ENCODE measurements around the gene SSTR3. TPM values are rescaled to one million over a fixed set of nuclear protein-coding genes. Genes with fewer than 3 reads are reported as not detected.

The SSTR3 gene
- total and polyA plus RNA-seq, 10 of the 15 experiments (the other 5 are each of a cell fraction or from before 2014, with no cell fraction given): 0.03 to 4.5 (median 2.4) TPM

DNA sequence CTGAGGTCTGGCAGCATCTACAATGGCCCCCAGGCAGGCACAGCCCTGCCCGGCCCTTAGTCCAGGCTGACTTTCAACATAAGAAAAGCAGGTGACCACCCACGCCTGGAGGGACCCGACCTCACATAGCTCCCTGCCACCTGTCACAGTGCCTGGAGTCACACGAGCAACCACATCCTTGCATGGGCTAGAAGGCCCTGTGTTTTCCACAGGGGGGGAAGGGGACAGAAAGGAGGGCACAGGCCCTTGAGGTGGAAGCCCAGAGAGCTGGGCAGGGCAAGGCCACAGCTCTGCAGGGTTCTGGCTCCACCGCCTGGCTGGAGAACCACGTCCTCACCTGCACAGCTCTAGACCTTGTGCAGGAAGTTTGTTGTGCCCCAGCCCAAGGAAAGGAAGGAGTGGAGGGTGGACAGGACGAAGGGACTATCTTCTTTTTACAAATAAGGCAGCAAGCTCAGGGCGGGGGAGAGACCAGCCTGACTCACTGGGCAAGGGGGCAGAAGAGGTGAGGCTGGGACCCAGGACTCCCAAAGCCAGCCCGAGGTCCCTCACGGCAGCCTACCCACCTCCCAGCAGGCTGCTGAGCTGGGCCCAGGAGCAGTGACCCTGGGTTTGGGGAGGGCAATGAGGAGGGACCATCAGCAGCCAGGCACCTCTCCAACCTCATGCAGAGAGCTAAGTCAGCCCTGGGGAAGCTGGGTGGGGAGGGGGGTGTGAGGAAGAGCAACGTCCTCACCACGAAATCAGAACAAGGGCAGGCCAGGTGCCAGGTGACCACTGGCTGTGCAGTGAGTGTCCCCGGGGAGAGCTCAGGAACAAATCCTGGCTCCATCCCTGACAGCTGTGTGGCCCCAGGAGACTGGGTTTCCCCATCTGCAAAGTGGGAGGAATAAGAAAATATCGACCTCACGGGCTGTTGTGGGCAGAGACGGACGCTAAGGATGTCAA lies 28.6 kb downstream of the SSTR3 start:
- no TSS peak for BruUV-seq (replicated peaks)
- no peaks in the 10 kb centered on the region for H4K20me1 ChIP-seq (ENCODE audit: control insufficient read depth, insufficient read depth)
- no peak overlapping the region for H3K4me3 ChIP-seq
- 36% methylated on average over 17 of the region's 17 CpGs for WGBS (ENCODE audit: insufficient coverage, insufficient replicate concordance, low lambda C conversion rate, missing lambda C conversion rate)
- ATAC-seq (peak; percentile 60), DNase-seq (ENCODE audit: low read depth, low spot score) (no peak), FAIRE-seq (no peak)
- H3K4me1 ChIP-seq (ENCODE audit: control insufficient read depth, insufficient read depth, low read length): no peaks in the 10 kb centered on the region
- no peak for TF ChIP-seq ZNF24 (IDR thresholded peaks at IDR 0.05)
- TF ChIP-seq NFYA (IDR thresholded peaks at IDR 0.05; ENCODE audit: borderline replicate concordance, low read depth, low read length): no peak
- TF ChIP-seq BHLHE40 (IDR thresholded peaks at IDR 0.05; ENCODE audit: borderline replicate concordance in 1 of 2, low read depth in 2 of 2, low read length in 1 of 2): peak; percentile 14 to 35; a peak in 1 of 4 replicates
- TF ChIP-seq RAD21 (IDR thresholded peaks at IDR 0.05; ENCODE audit: insufficient read depth, low read depth, low read length): peak; percentile 48
- TF ChIP-seq, protein P1, sequence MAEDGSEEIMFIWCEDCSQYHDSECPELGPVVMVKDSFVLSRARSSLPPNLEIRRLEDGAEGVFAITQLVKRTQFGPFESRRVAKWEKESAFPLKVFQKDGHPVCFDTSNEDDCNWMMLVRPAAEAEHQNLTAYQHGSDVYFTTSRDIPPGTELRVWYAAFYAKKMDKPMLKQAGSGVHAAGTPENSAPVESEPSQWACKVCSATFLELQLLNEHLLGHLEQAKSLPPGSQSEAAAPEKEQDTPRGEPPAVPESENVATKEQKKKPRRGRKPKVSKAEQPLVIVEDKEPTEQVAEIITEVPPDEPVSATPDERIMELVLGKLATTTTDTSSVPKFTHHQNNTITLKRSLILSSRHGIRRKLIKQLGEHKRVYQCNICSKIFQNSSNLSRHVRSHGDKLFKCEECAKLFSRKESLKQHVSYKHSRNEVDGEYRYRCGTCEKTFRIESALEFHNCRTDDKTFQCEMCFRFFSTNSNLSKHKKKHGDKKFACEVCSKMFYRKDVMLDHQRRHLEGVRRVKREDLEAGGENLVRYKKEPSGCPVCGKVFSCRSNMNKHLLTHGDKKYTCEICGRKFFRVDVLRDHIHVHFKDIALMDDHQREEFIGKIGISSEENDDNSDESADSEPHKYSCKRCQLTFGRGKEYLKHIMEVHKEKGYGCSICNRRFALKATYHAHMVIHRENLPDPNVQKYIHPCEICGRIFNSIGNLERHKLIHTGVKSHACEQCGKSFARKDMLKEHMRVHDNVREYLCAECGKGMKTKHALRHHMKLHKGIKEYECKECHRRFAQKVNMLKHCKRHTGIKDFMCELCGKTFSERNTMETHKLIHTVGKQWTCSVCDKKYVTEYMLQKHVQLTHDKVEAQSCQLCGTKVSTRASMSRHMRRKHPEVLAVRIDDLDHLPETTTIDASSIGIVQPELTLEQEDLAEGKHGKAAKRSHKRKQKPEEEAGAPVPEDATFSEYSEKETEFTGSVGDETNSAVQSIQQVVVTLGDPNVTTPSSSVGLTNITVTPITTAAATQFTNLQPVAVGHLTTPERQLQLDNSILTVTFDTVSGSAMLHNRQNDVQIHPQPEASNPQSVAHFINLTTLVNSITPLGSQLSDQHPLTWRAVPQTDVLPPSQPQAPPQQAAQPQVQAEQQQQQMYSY (CRISPR knock-in tag; IDR thresholded peaks at IDR 0.05): no peak
- no peak for TF ChIP-seq SMAD1 (IDR thresholded peaks at IDR 0.05; ENCODE audit: low read depth, partially characterized antibody)
- no peak for TF ChIP-seq ASH2L (IDR thresholded peaks at IDR 0.05; ENCODE audit: borderline replicate concordance, low read depth)
- TF ChIP-seq, protein P2, sequence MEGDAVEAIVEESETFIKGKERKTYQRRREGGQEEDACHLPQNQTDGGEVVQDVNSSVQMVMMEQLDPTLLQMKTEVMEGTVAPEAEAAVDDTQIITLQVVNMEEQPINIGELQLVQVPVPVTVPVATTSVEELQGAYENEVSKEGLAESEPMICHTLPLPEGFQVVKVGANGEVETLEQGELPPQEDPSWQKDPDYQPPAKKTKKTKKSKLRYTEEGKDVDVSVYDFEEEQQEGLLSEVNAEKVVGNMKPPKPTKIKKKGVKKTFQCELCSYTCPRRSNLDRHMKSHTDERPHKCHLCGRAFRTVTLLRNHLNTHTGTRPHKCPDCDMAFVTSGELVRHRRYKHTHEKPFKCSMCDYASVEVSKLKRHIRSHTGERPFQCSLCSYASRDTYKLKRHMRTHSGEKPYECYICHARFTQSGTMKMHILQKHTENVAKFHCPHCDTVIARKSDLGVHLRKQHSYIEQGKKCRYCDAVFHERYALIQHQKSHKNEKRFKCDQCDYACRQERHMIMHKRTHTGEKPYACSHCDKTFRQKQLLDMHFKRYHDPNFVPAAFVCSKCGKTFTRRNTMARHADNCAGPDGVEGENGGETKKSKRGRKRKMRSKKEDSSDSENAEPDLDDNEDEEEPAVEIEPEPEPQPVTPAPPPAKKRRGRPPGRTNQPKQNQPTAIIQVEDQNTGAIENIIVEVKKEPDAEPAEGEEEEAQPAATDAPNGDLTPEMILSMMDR (IDR thresholded peaks at IDR 0.05 in 2 of 3, conservative IDR thresholded peaks at IDR 0.05 in 1 of 3; ENCODE audit: control insufficient read depth in 2 of 3, extremely low read depth in 1 of 3, insufficient read depth in 1 of 3, low read depth in 3 of 3, low read length in 3 of 3): peak; percentile 17 to 36 (median 17); a peak in 3 of 6 replicates
- no peak for TF ChIP-seq EED (IDR thresholded peaks at IDR 0.05; ENCODE audit: low read depth)
- no peak for TF ChIP-seq SUPT20H (IDR thresholded peaks at IDR 0.05; ENCODE audit: borderline replicate concordance, control insufficient read depth, low read depth, low read length)
- TF ChIP-seq, protein P3, sequence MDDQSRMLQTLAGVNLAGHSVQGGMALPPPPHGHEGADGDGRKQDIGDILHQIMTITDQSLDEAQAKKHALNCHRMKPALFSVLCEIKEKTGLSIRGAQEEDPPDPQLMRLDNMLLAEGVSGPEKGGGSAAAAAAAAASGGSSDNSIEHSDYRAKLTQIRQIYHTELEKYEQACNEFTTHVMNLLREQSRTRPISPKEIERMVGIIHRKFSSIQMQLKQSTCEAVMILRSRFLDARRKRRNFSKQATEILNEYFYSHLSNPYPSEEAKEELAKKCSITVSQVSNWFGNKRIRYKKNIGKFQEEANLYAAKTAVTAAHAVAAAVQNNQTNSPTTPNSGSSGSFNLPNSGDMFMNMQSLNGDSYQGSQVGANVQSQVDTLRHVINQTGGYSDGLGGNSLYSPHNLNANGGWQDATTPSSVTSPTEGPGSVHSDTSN (IDR thresholded peaks at IDR 0.05; ENCODE audit: insufficient replicate concordance, low read depth, low read length): no peak
- SMC1A ChIA-PET (ENCODE audit: uncharacterized antibody, unreplicated experiment): interaction anchor here (0.7 to 1.7 kb wide), 5 partner anchors 9 to 139 kb away, joined by 3 to 7 read pairs (median 4); no protein-coding TSS in a partner anchor
- in situ Hi-C loops (cut with MboI) (no loop called here), intact Hi-C loops (cut with micrococcal nuclease; ENCODE audit: unreplicated experiment) (no loop called here)
- POLR2A ChIA-PET: interaction anchor here (1.8 kb wide), 1 partner anchor 10 kb away, joined by 5 read pairs; no protein-coding TSS in a partner anchor
- CTCF ChIA-PET: interaction anchor here (0.8 to 1.7 kb wide), 6 partner anchors 14 to 180 kb away, joined by 3 to 7 read pairs (median 3); no protein-coding TSS in a partner anchor
- H3K79me2 ChIP-seq (ENCODE audit: control insufficient read depth, insufficient read depth, low read length): no peaks in the 10 kb centered on the region
- H3K9me3 ChIP-seq (replicated peaks; ENCODE audit: control insufficient read depth, insufficient read depth, low read length): no peaks in the 10 kb centered on the region
- no peaks in the 10 kb centered on the region; a peak in 1 of 4 replicates for H3K27me3 ChIP-seq (replicated peaks in 1 of 2; ENCODE audit: control insufficient read depth in 2 of 2, insufficient read depth in 2 of 2, low read length in 1 of 2)
- no peak overlapping the region for H2AFZ ChIP-seq (ENCODE audit: control insufficient read depth, low read depth, low read length)
- H3K9ac ChIP-seq (ENCODE audit: control insufficient read depth, insufficient read depth, low read length): no peak overlapping the region
- RAD21 ChIA-PET (ENCODE audit: unreplicated experiment): interaction anchor here (1.1 to 1.5 kb wide), 4 partner anchors 20 to 138 kb away, joined by 3 to 6 read pairs (median 4); no protein-coding TSS in a partner anchor
- H3K27ac ChIP-seq (ENCODE audit: control insufficient read depth, insufficient read depth): no peak overlapping the region
- no peaks in the 10 kb centered on the region for H3K36me3 ChIP-seq (ENCODE audit: control insufficient read depth in 2 of 2, insufficient read depth in 2 of 2, low read length in 1 of 2)
- H3K4me2 ChIP-seq (ENCODE audit: control insufficient read depth, insufficient read depth): no peak overlapping the region

All from GM12878 (cell line).